GM18505 (cell line): Measurements from ENCODE around the gene CABP5.

Experiments used
- ATAC-seq: cut with Tn5 transposase; IDR thresholded peaks from one replicate; pipeline ENCODE4 v1.9.1; 2021; ENCODE audit not compliant: unreplicated experiment
- POLR2A ChIP-seq: IDR thresholded peaks from 4 replicates; pipeline ENCODE4 v1.6.1; 2011; ENCODE audit warnings: borderline replicate concordance; ENCODE audit not compliant: insufficient read depth, insufficient read length; ENCODE audit errors: extremely low read depth

The CABP5 gene

DNA sequence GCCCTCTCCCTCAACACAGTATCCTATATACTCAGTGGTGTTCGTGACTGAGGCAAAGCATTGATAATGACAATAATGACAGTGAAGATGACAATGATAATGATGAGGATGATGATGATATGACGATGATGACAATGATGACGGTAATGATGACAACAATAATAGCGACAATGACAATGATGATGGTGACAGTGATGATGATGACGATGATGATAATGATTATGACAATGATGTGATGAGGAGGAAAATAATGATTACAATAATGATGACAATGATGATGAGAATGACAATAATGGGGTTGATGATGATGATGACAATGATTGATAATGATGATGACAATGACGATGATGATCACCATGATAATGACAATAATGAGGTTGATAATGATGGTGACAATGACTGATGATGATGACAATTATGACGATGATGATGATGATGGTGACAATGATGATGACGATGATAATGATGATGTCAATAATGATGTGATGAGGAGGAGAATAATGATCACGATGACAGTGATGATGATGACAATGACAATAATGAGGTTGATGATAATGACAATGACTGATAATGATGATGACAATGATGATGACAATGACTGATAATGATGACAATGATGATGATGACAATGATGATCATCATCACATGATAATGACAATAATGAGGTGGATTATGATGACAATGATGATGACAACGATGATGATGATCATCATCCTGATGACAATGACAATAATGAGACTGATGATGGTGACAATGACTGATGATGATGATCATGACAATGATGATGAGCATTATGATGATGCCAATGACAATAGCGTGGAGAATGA lies 32.7 kb downstream of the CABP5 start:
- no peak for ATAC-seq
- no peak for TF ChIP-seq POLR2A

DNA sequence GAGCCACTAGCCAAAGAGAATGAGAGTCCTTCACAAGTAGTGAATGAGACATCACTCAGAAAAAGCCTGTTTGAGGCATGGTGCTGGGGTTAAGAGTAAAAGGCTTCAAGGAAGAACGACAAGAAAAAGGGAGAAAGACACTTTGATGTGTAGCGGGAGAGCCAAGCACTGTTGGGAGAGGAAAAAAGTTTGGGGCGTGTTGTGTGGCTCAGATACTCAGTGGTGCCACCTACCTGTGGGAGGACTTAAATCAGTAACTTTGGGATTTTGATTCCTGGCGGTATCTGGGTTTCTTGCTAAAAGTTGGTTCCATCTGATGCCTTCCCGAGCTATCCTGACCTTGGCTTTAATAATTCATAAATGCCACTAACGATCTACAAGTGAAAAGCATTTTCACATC lies 37.1 kb downstream of the CABP5 start:
- no peak for ATAC-seq
- no peak for TF ChIP-seq POLR2A

GRCh38 chr19:48004236-48004635 lies 39.6 kb downstream of the CABP5 start:
- ATAC-seq, result no peak
- TF ChIP-seq POLR2A, result no peak

GRCh38 chr19:48000846-48001245 lies 43.0 kb downstream of the CABP5 start:
- no peak for TF ChIP-seq POLR2A
- no peak for ATAC-seq

DNA sequence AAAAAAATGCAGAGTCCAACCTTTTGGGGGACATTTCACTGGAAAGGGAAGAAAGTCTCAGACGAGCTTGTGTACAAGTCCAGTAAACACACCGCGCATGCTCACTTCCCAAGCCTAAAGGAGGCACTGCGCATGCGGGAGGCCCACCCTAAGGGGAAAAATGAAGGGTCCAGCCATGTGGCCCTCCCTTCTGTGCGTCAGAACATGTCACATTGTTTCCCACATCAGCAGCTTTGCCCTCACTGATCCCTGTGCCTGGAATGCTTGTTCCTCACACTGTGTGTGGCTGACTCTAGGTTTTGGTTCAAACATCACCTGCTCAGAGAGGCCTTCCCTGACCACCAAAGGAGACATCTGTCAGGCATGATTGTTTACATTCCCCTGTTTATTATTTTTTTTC lies 45.1 kb downstream of the CABP5 start:
- no peak for ATAC-seq
- no peak for TF ChIP-seq POLR2A

DNA sequence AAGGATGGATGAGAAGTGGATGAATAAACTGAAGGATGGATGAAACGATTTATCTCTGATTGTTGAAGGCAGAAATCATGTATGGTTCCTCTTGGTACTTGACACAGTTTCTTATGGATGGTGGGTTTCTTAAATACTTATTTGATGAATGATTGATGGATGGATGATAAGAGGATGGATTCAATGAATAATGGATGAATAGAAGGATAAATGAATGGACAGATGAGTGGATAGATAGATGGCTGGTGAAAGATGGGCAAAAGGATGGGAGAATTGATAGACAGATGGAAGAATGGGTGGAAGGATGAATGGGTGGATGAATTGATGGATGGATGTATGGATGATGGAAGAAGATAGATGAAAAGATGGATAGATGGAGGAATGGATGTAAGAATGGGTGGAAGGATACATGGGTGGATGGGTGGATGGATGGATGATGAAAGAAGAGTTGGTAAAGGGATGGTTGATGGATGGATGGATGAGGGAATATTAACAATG lies 47.6 kb downstream of the CABP5 start:
- no peak for ATAC-seq
- no peak for TF ChIP-seq POLR2A

GRCh38 chr19:47994209-47994802 lies 49.6 kb downstream of the CABP5 start, which contains the start of gene ELSPBP1:
TSS of gene ELSPBP1 (plus strand) at chr19:47994632. CDS start at chr19:48008668, 14,036 bp downstream.
- ATAC-seq, result no peak
- no peak for TF ChIP-seq POLR2A

DNA sequence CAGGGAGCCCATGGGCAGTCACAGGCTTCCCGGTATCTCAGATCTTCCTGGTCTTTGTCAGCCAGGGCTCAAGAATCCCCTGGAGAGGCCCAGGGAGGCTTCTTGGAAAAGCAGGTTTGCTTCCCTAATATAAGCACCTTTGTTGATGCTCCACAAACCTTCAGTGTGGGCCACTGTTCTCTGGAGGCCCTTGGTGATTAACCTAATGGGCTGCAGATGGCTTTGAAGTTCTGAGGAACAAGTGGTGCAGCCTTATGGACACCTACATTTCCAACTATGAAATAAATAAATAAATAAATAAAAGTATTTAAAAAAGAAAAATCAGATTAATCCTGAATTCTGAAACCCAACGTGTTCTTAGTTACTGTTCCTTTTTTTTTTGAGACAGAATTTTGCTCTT lies 51.8 kb downstream of the CABP5 start, which contains the start of gene BSPH1:
Gene BSPH1, minus strand, starts transcription at position 101 of the 400 bp plus-strand sequence. Its CDS starts 89 bp downstream, at position 12.
- no peak for TF ChIP-seq POLR2A
- no peak for ATAC-seq

DNA sequence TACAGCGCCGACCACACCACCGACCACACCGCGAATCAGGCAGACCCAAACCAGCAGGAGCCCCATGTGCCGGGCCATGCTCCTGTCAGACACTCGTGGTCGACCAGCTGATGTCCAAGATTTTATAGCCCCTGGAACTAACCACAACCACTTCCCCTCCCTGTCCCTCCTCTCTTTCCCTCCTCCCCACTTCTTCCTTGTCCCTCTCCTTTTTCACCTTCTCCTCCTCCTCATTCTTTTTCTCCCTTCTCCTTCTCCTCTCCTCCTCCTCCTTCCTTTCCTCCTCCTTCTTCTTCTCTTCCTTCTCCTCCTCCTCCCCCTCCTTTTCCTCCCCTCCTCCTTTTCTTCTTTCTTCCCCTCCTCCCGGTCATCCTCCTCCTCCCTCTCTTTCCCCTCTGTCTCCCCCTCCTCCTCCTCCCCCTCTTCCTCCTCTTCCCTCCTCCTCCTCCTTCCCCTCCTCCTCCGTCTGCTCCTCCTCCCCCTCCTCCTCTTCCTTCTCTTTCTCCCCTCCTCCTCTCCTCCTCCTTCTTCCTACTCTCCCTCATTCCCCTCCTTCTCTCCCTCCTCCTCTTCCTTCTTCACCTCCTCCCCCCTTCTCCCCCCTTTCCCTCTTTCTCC lies 52.6 kb downstream of the CABP5 start:
- ATAC-seq, result no peak
- no peak for TF ChIP-seq POLR2A
